ENCODE measurements around the gene CCR4.

DNA sequence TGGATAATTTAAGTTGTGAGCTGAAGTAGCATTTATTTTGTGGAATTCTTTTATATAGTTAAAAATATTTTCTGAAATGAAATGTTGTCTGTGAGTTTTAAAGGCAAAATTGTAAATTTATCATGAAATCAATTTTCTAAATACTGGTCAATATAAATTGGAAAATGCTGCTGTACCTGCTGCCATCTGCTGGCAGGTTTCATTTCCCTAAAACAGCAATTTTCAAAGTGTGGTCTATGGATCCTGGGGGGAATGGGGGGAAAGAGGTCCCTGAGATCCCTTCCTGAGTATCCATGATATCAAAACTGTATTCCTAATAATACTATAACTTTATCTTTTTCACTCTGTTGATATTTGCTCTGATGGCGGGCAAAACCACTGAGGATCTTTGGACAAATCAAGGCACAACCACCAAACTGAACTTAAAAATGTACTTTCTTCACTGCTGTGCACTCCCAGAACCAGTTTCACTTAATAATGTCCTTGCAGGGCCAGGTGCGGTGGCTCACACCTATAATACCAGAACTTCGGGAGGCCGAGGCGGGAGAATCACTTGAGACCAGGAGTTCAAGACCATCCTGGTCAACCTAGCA lies 17.2 kb upstream of the CCR4 start:
- peak; percentile 31 to 77 (median 56) for TF ChIP-seq CTCF (IDR thresholded peaks at IDR 0.05)
- TF ChIP-seq POLR2A (IDR thresholded peaks at IDR 0.05): no peak

Data from thyroid gland (tissue), 4 donors.